Uterus (tissue), 2 donors: ENCODE results near the gene CMTM1.

Experiments
- CTCF ChIP-seq, 4 experiments: fragments of 200-600 bp in 2 of 4; fragments of 450-650 bp in 2 of 4; sonication (generic) in 2 of 4; IDR thresholded peaks; one replicate each; pipeline ENCODE4 v1.5.1; 2016 to 2019; ENCODE audit warnings: antibody characterized with exemption in 4 of 4, mild to moderate bottlenecking in 2 of 4, moderate library complexity in 1 of 4
- POLR2A ChIP-seq, 2 donors: fragments of 450-650 bp; IDR thresholded peaks; one replicate each; pipeline ENCODE4 v1.6.1; 2016; ENCODE audit warnings: antibody characterized with exemption in 2 of 2, mild to moderate bottlenecking in 1 of 2, moderate library complexity in 1 of 2

- TF ChIP-seq POLR2A (IDR thresholded peaks at IDR 0.05) (no peak), CTCF (IDR thresholded peaks at IDR 0.05) (no peak)
Measured at GRCh38 chr16:66542396-66542795, 23.8 kb upstream of the CMTM1 start.
